Neural cell (in vitro differentiated cells): ENCODE data around the gene ARHGEF16. TPM values are rescaled to one million over a fixed set of nuclear protein-coding genes. Genes with fewer than 3 reads are reported as not detected.

Experiments used
- H2AFZ ChIP-seq: fragments of 200-600, 300-800 bp; sonication (generic), shearing (Covaris generic); 2 replicates; pipeline ENCODE4 v1.6.0; 2014; ENCODE audit warnings: low read depth, mild to moderate bottlenecking, antibody characterized with exemption, low read length, moderate library complexity
- H3F3A ChIP-seq: fragments of 200-600 bp; shearing (Covaris generic); 2 replicates; pipeline ENCODE4 v1.6.1; 2016; ENCODE audit warnings: mild to moderate bottlenecking, moderate library complexity, mixed read lengths, antibody characterized with exemption, low read length; ENCODE audit not compliant: insufficient read depth, poor library complexity, severe bottlenecking
- H3K27ac ChIP-seq: fragments of 200-600, 300-800 bp; sonication (generic), shearing (Covaris generic); 2 replicates; pipeline ENCODE4 v1.5.1; 2014; ENCODE audit warnings: mild to moderate bottlenecking, low read length, moderate library complexity
- H3K27me3 ChIP-seq: fragments of 300-800, 200-600 bp; sonication (generic), shearing (Covaris generic); 2 replicates; pipeline ENCODE4 v1.6.0; 2014; ENCODE audit warnings: mild to moderate bottlenecking, low read depth, low read length, moderate library complexity; ENCODE audit not compliant: insufficient read depth
- H3K36me3 ChIP-seq: fragments of 300-800, 200-600 bp; sonication (generic), shearing (Covaris generic); 2 replicates; pipeline ENCODE4 v1.5.1; 2014; ENCODE audit warnings: mild to moderate bottlenecking, antibody characterized with exemption, low read length, moderate library complexity; ENCODE audit not compliant: insufficient read depth
- H3K4me2 ChIP-seq: fragments of 300-800, 200-600 bp; sonication (generic), shearing (Covaris generic); 2 replicates; pipeline ENCODE4 v1.6.0; 2014; ENCODE audit warnings: mild to moderate bottlenecking, low read length
- H3K4me3 ChIP-seq: fragments of 300-800, 200-600 bp; sonication (generic), shearing (Covaris generic); 2 replicates; pipeline ENCODE4 v1.5.1; 2014; ENCODE audit warnings: mild to moderate bottlenecking, low read length, moderate library complexity
- H3K79me2 ChIP-seq: fragments of 200-600 bp; shearing (Covaris generic); replicated peaks from 2 replicates; pipeline ENCODE4 v1.6.0; 2014; ENCODE audit warnings: mild to moderate bottlenecking, low read length, moderate library complexity; ENCODE audit not compliant: insufficient read depth
- H3K9ac ChIP-seq: fragments of 300-800, 200-600 bp; sonication (generic), shearing (Covaris generic); 2 replicates; pipeline ENCODE4 v1.6.1; 2016; ENCODE audit warnings: mild to moderate bottlenecking, low read length, mixed read lengths
- H3K9me2 ChIP-seq: fragments of 200-600 bp; shearing (Covaris generic); 2 replicates; pipeline ENCODE4 v1.6.1; 2016; ENCODE audit warnings: mild to moderate bottlenecking, low read length, mixed read lengths; ENCODE audit not compliant: insufficient read depth
- H3K9me3 ChIP-seq: fragments of 200-600, 300-800 bp; sonication (generic), shearing (Covaris generic); 2 replicates; pipeline ENCODE4 v1.6.1; 2016; ENCODE audit warnings: mild to moderate bottlenecking, mixed run types, low read length, moderate library complexity, mixed read lengths
- H4K20me1 ChIP-seq: fragments of 200-600 bp; shearing (Covaris generic); 2 replicates; pipeline ENCODE4 v1.6.1; 2016; ENCODE audit warnings: mild to moderate bottlenecking, mixed run types; ENCODE audit not compliant: insufficient read depth
- EP300 ChIP-seq: fragments of 450-650 bp; conservative IDR thresholded peaks from 2 replicates; pipeline ENCODE4 v1.6.1; 2014; ENCODE audit warnings: antibody characterized with exemption, mild to moderate bottlenecking, moderate library complexity; ENCODE audit not compliant: poor library complexity, severe bottlenecking
- EZH2 ChIP-seq: fragments of 200-600, 300-800 bp; shearing (Covaris generic), sonication (generic); IDR thresholded peaks from 2 replicates; pipeline ENCODE4 v1.6.1; 2014; ENCODE audit warnings: antibody characterized with exemption, low read length, borderline replicate concordance, mild to moderate bottlenecking; ENCODE audit not compliant: insufficient read depth, poor library complexity, severe bottlenecking
- MXI1 ChIP-seq: fragments of 450-650 bp; conservative IDR thresholded peaks from 2 replicates; pipeline ENCODE4 v1.6.1; 2014; ENCODE audit warnings: antibody characterized with exemption, mild to moderate bottlenecking; ENCODE audit not compliant: poor library complexity, severe bottlenecking
- POLR2AphosphoS5 ChIP-seq: IDR thresholded peaks from 2 replicates; pipeline ENCODE4 v1.6.1; 2012
- RAD21 ChIP-seq: fragments of 450-650 bp; conservative IDR thresholded peaks from 2 replicates; pipeline ENCODE4 v1.6.1; 2014; ENCODE audit warnings: antibody characterized with exemption, mild to moderate bottlenecking, moderate library complexity
- SMC3 ChIP-seq: fragments of 450-650 bp; conservative IDR thresholded peaks from 2 replicates; pipeline ENCODE4 v1.6.1; 2014; ENCODE audit warnings: antibody characterized with exemption, mild to moderate bottlenecking, moderate library complexity; ENCODE audit not compliant: poor library complexity
- TAF1 ChIP-seq: IDR thresholded peaks from 2 replicates; pipeline ENCODE4 v1.6.1; 2012; ENCODE audit warnings: low read depth
- polyA plus RNA-seq: library from polyadenylated mRNA; depleted of rRNA; stranded (reverse); fragments of >200 nt; gene quantifications from 2 replicates; pipeline ENCODE4 v1.2.3, GENCODE V29; 2014
- TF ChIP-seq, protein P1 (sequence below): IDR thresholded peaks from 2 replicates; pipeline ENCODE4 v1.6.1; 2012; ENCODE audit warnings: borderline replicate concordance
- TF ChIP-seq, protein P2 (sequence below): fragments of 450-650 bp; IDR thresholded peaks from 2 replicates; pipeline ENCODE4 v1.5.1; 2014; ENCODE audit warnings: antibody characterized with exemption, mild to moderate bottlenecking, moderate library complexity; ENCODE audit not compliant: poor library complexity, severe bottlenecking

ARHGEF16 gene
- polyA plus RNA-seq, 1 donor from 2014 or later: 0.64 TPM

DNA sequence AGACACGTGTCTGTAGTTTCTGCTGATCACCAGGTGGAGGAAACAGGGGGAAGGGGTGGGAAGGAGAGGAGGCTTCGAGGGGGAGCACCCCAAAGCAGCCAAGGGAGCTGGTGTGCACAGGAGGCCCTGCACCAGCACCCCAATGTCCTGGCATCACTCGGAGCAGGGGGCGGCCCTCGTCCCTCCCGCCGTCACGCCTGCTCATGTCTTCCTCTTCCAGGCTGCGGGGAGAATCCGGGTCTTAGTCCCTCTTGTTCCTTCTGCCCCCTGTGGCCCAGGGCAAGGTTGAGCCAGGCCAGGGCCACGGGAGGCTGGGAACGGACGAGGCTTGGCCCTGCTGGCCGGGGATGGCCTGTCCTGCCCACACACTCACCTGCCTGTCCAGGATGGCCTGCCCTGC is 21.4 kb upstream of the ARHGEF16 start (continued):
- TF ChIP-seq SMC3: no peak
- TF ChIP-seq MXI1: no peak

DNA sequence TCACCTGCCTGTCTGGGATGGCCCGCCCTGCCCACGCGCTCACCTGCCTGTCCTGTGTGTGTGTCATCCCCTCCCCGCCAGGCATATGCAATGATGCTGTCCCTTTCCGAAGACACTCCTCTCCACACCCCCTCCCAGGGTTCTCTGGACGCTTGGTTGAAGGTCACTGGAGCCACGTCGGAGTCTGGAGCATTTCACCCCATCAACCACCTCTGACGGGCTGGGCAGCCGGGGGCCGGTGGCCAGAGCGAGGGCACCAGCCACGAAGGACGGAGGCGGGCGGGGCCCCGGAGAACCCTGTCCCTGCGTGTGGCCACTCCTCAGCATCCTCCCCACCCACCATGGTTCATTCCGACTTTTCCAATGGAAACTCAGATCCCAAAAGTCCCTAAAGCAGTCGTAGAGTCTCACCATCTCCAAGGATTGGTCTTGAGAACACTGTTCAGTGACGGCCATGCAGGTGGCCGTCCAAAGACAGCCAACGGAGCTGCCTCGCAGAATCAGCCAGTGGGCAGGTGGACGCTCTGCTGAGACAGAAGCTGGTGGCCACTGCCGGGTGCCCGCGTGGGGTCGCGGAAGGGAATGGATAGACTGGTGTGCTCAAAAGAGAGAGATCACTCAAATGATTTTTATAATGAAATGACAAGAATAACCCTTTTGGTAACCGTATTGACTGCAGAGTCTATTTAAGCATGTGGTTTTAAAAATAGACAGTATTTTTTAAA is 20.7 kb upstream of the ARHGEF16 start:
- Histone ChIP-seq H3K9ac (no peak overlapping the region), H3K27ac (no peak overlapping the region), H2AFZ (no peak overlapping the region), H3K4me3 (no peak overlapping the region), H3K9me2 (no peaks in the 10 kb centered on the region), H3F3A (no peaks in the 10 kb centered on the region), H3K79me2 (no peaks in the 10 kb centered on the region), H4K20me1 (no peaks in the 10 kb centered on the region), H3K4me2 (no peak overlapping the region), H3K27me3 (no peaks in the 10 kb centered on the region), H3K36me3 (no peaks in the 10 kb centered on the region), H3K9me3 (no peaks in the 10 kb centered on the region)
- TF ChIP-seq MXI1: no peak
- TF ChIP-seq EP300: no peak
- TF ChIP-seq, protein P1, sequence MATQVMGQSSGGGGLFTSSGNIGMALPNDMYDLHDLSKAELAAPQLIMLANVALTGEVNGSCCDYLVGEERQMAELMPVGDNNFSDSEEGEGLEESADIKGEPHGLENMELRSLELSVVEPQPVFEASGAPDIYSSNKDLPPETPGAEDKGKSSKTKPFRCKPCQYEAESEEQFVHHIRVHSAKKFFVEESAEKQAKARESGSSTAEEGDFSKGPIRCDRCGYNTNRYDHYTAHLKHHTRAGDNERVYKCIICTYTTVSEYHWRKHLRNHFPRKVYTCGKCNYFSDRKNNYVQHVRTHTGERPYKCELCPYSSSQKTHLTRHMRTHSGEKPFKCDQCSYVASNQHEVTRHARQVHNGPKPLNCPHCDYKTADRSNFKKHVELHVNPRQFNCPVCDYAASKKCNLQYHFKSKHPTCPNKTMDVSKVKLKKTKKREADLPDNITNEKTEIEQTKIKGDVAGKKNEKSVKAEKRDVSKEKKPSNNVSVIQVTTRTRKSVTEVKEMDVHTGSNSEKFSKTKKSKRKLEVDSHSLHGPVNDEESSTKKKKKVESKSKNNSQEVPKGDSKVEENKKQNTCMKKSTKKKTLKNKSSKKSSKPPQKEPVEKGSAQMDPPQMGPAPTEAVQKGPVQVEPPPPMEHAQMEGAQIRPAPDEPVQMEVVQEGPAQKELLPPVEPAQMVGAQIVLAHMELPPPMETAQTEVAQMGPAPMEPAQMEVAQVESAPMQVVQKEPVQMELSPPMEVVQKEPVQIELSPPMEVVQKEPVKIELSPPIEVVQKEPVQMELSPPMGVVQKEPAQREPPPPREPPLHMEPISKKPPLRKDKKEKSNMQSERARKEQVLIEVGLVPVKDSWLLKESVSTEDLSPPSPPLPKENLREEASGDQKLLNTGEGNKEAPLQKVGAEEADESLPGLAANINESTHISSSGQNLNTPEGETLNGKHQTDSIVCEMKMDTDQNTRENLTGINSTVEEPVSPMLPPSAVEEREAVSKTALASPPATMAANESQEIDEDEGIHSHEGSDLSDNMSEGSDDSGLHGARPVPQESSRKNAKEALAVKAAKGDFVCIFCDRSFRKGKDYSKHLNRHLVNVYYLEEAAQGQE: no peak
- no peak for TF ChIP-seq POLR2AphosphoS5
- no peak for TF ChIP-seq EZH2
- TF ChIP-seq SMC3: no peak
- TF ChIP-seq, protein P2, sequence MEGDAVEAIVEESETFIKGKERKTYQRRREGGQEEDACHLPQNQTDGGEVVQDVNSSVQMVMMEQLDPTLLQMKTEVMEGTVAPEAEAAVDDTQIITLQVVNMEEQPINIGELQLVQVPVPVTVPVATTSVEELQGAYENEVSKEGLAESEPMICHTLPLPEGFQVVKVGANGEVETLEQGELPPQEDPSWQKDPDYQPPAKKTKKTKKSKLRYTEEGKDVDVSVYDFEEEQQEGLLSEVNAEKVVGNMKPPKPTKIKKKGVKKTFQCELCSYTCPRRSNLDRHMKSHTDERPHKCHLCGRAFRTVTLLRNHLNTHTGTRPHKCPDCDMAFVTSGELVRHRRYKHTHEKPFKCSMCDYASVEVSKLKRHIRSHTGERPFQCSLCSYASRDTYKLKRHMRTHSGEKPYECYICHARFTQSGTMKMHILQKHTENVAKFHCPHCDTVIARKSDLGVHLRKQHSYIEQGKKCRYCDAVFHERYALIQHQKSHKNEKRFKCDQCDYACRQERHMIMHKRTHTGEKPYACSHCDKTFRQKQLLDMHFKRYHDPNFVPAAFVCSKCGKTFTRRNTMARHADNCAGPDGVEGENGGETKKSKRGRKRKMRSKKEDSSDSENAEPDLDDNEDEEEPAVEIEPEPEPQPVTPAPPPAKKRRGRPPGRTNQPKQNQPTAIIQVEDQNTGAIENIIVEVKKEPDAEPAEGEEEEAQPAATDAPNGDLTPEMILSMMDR: no peak
- no peak for TF ChIP-seq TAF1
- no peak for TF ChIP-seq RAD21

DNA sequence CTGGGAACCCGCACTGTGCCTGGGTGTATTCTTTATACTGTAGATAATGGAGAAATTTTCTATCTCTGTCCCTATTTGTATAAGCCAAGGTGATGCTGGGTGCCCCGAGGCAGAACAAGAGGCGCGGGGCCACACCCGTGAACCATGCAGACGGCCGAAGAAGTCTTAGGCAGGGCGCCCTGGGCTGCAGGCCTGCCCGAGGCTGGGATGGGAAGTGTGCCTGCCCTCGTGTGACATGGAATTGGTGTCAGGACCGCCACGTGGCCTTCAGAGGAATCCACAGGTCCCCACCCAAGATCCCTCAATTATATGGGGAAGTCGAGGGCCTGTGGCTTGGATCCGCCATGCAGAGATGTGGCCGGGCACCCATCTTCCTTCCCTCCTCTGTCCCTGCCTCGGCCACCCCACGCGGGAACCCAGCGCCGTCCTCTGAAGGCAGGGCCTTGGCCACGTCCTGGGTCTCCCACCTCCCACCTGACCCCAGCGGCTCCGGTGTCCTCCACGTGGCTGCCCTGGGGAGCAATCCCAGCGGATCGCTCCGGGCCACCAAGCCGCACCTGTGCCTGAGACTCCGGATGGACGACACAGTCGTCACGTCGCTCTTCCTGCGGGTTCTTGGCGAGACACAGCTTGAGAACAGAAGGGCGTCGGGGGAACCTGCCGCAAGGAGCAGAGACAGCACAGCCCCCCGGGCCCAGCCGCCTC is 19.9 kb upstream of the ARHGEF16 start:
- Histone ChIP-seq H3K4me2 (no peak overlapping the region), H4K20me1 (no peaks in the 10 kb centered on the region), H3K27ac (no peak overlapping the region), H3F3A (no peaks in the 10 kb centered on the region), H3K27me3 (no peaks in the 10 kb centered on the region), H3K79me2 (no peaks in the 10 kb centered on the region), H3K4me3 (no peak overlapping the region), H3K9ac (no peak overlapping the region), H3K9me3 (no peaks in the 10 kb centered on the region), H3K9me2 (no peaks in the 10 kb centered on the region), H3K36me3 (no peaks in the 10 kb centered on the region), H2AFZ (no peak overlapping the region)
- TF ChIP-seq TAF1: no peak
- TF ChIP-seq EP300: no peak
- TF ChIP-seq RAD21: no peak
- TF ChIP-seq, protein P2: no peak
- no peak for TF ChIP-seq SMC3
- no peak for TF ChIP-seq POLR2AphosphoS5
- no peak for TF ChIP-seq MXI1
- TF ChIP-seq, protein P1: no peak
- no peak for TF ChIP-seq EZH2
